ENCODE results near the gene HNRNPUL1. TPM values are rescaled to one million over a fixed set of nuclear protein-coding genes. Genes with fewer than 3 reads are reported as not detected.

The HNRNPUL1 gene
- total and polyA plus RNA-seq, 9 of the 15 experiments (the other 6 are each of a cell fraction or from before 2014, with no cell fraction given): 7.3 to 211 (median 85.0) TPM

GRCh38 chr19:41323023-41323422 lies 58.9 kb downstream of the HNRNPUL1 start (continued):
- no peak for TF ChIP-seq TFE3 (CRISPR knock-in tag; IDR thresholded peaks at IDR 0.05)
- TF ChIP-seq ZFX (CRISPR knock-in tag; IDR thresholded peaks at IDR 0.05): peak; percentile 45; the same call in 1 of the 2 replicates
- TF ChIP-seq ZFP30 (CRISPR knock-in tag; IDR thresholded peaks at IDR 0.05; ENCODE audit: borderline replicate concordance): no peak
- peak; percentile 33; the same call in 1 of the 2 replicates for TF ChIP-seq GABPA (tag; conservative IDR thresholded peaks at IDR 0.05; ENCODE audit: low read depth)
- 0 out of 2 replicates have a peak, but pooled peaks have one; percentile 32 for TF ChIP-seq PTBP1 (IDR thresholded peaks at IDR 0.05; ENCODE audit: low read depth, low read length)
- TF ChIP-seq BRCA1 (IDR thresholded peaks at IDR 0.05): no peak
- no peak for TF ChIP-seq BRCA1 (CRISPR knock-in tag; IDR thresholded peaks at IDR 0.05)
- TF ChIP-seq TEAD1 (CRISPR knock-in tag; IDR thresholded peaks at IDR 0.05): no peak
- TF ChIP-seq FOXP1 (CRISPR knock-in tag; IDR thresholded peaks at IDR 0.05): 0 out of 2 replicates have a peak, but pooled peaks have one; percentile 34
- TF ChIP-seq NFRKB (IDR thresholded peaks at IDR 0.05; ENCODE audit: low read depth): peak; percentile 45; the same call in 1 of the 2 replicates
- TF ChIP-seq RAD21 (CRISPR knock-in tag; conservative IDR thresholded peaks at IDR 0.05 in 1 of 2, IDR thresholded peaks at IDR 0.05 in 1 of 2): 0 out of 4 replicates have a peak, but pooled peaks of 1 of the 2 experiments have one; percentile 11
- peak; percentile 14; the same call in 1 of the 2 replicates for TF ChIP-seq THRB (CRISPR knock-in tag; conservative IDR thresholded peaks at IDR 0.05)
- no peak for TF ChIP-seq CC2D1A (IDR thresholded peaks at IDR 0.05)
- TF ChIP-seq NEUROD1 (IDR thresholded peaks at IDR 0.05; ENCODE audit: borderline replicate concordance, low read depth, low read length, partially characterized antibody): no peak
- 0 out of 2 replicates have a peak, but pooled peaks have one; percentile 35 for TF ChIP-seq ZBTB2 (IDR thresholded peaks at IDR 0.05)
- TF ChIP-seq ZNF584 (CRISPR knock-in tag; IDR thresholded peaks at IDR 0.05; ENCODE audit: low read depth): 0 out of 2 replicates have a peak, but pooled peaks have one; percentile 35
- peak; percentile 65 for TF ChIP-seq PKNOX1 (IDR thresholded peaks at IDR 0.05)
- TF ChIP-seq HMGXB4 (CRISPR knock-in tag; IDR thresholded peaks at IDR 0.05): no peak
- TF ChIP-seq SMARCA5 (IDR thresholded peaks at IDR 0.05): peak; percentile 83; the same call in 1 of the 2 replicates
- TF ChIP-seq CBFA2T2 (conservative IDR thresholded peaks at IDR 0.05): 0 out of 2 replicates have a peak, but pooled peaks have one; percentile 3
- TF ChIP-seq SMAD4 (CRISPR knock-in tag; conservative IDR thresholded peaks at IDR 0.05): peak; percentile 49

Measured in K562 (cell line).